Non-pigmented ciliary epithelial cell (primary cell): Measurements from ENCODE around the gene ANO2.

Experiments used
- DNase-seq: peaks from one replicate; pipeline ENCODE4 v3.0.0-alpha.2; 2010; ENCODE audit warnings: low read depth

ANO2 gene

GRCh38 chr12:5817246-5817645 is 127.8 kb downstream of the ANO2 start:
- no peak for DNase-seq

- DNase-seq: no peak
Observed at GRCh38 chr12:5809586-5809985, 135.5 kb downstream of the ANO2 start.

- DNase-seq: peak; percentile 61
Observed at GRCh38 chr12:5808981-5809380, 136.1 kb downstream of the ANO2 start.

- no peak for DNase-seq
Observed at GRCh38 chr12:5807514-5808219, 137.4 kb downstream of the ANO2 start.

- DNase-seq: peak; percentile 22
Observed at GRCh38 chr12:5807090-5807414, 138.0 kb downstream of the ANO2 start.

- peak; percentile 18 for DNase-seq
Observed at GRCh38 chr12:5806371-5807089, 138.5 kb downstream of the ANO2 start.

GRCh38 chr12:5803532-5803931 is 141.5 kb downstream of the ANO2 start:
- no peak for DNase-seq

GRCh38 chr12:5798242-5799015 is 146.6 kb downstream of the ANO2 start:
- DNase-seq: no peak

- no peak for DNase-seq
Observed at GRCh38 chr12:5797661-5798060, 147.4 kb downstream of the ANO2 start.

GRCh38 chr12:5796959-5797225 is 148.2 kb downstream of the ANO2 start:
- DNase-seq: no peak

- DNase-seq: no peak
Observed at GRCh38 chr12:5796171-5796958, 148.7 kb downstream of the ANO2 start.

GRCh38 chr12:5794156-5794555 is 150.9 kb downstream of the ANO2 start:
- DNase-seq: no peak

GRCh38 chr12:5792343-5792742 is 152.7 kb downstream of the ANO2 start:
- DNase-seq: no peak

GRCh38 chr12:5789469-5789968 is 155.5 kb downstream of the ANO2 start:
- DNase-seq: no peak

- no peak for DNase-seq
Observed at GRCh38 chr12:5787828-5788227, 157.2 kb downstream of the ANO2 start.

GRCh38 chr12:5785601-5786000 is 159.5 kb downstream of the ANO2 start:
- no peak for DNase-seq

- no peak for DNase-seq
Observed at GRCh38 chr12:5784462-5785130, 160.5 kb downstream of the ANO2 start.

GRCh38 chr12:5783289-5783920 is 161.7 kb downstream of the ANO2 start:
- DNase-seq: no peak

- DNase-seq: no peak
Observed at GRCh38 chr12:5780536-5780935, 164.5 kb downstream of the ANO2 start.

GRCh38 chr12:5779401-5779800 is 165.7 kb downstream of the ANO2 start:
- no peak for DNase-seq

- DNase-seq: no peak
Observed at GRCh38 chr12:5778821-5779220, 166.2 kb downstream of the ANO2 start.
